GM23338 (cell line): Measurements from ENCODE around the gene ZNRD2. TPM values are rescaled to one million over a fixed set of nuclear protein-coding genes. Genes with fewer than 3 reads are reported as not detected.

Experiments
- ATAC-seq: fragments of 200-7000 bp; cut with Tn5 transposase; 3 replicates; pipeline ENCODE4 v1.9.1; 2020
- DNase-seq: peaks from one replicate; pipeline ENCODE4 v3.0.0-alpha.2; 2015; ENCODE audit warnings: low spot score
- H2AFZ ChIP-seq: fragments of 200-600 bp; sonication (generic); 2 replicates; pipeline ENCODE4 v1.8.0; 2016; ENCODE audit warnings: antibody characterized with exemption, mild to moderate bottlenecking, moderate library complexity
- H3F3A ChIP-seq: fragments of 200-600 bp; sonication (generic); replicated peaks from 2 replicates; pipeline ENCODE4 v1.8.0; 2017; ENCODE audit warnings: antibody characterized with exemption, mixed run types, low read depth
- H3K27ac ChIP-seq: fragments of 200-600 bp; sonication (generic); 2 replicates; pipeline ENCODE4 v1.6.1; 2016; ENCODE audit warnings: low read depth
- H3K27me3 ChIP-seq: fragments of 200-600 bp; sonication (generic); 2 replicates; pipeline ENCODE4 v1.8.0; 2016; ENCODE audit warnings: mild to moderate bottlenecking, mixed run types, moderate library complexity; ENCODE audit not compliant: insufficient read depth
- H3K36me3 ChIP-seq: fragments of 200-600 bp; sonication (generic); 2 replicates; pipeline ENCODE4 v1.8.0; 2016; ENCODE audit warnings: mild to moderate bottlenecking; ENCODE audit not compliant: insufficient read depth
- H3K4me1 ChIP-seq: fragments of 200-600 bp; sonication (generic); 2 replicates; pipeline ENCODE4 v1.8.0; 2016; ENCODE audit warnings: mild to moderate bottlenecking, moderate library complexity; ENCODE audit not compliant: insufficient read depth
- H3K4me2 ChIP-seq: fragments of 200-600 bp; sonication (generic); 2 replicates; pipeline ENCODE4 v1.7.1; 2017; ENCODE audit warnings: mixed run types
- H3K4me3 ChIP-seq: fragments of 200-600 bp; sonication (generic); 2 replicates; pipeline ENCODE4 v1.6.1; 2016; ENCODE audit warnings: mixed run types
- H3K79me2 ChIP-seq: fragments of 200-600 bp; sonication (generic); replicated peaks from 2 replicates; pipeline ENCODE4 v1.8.0; 2017; ENCODE audit warnings: mild to moderate bottlenecking; ENCODE audit not compliant: insufficient read depth
- H3K9me2 ChIP-seq: fragments of 200-600 bp; sonication (generic); 2 replicates; pipeline ENCODE4 v1.8.0; 2017; ENCODE audit not compliant: insufficient read depth
- H4K20me1 ChIP-seq: fragments of 200-600 bp; sonication (generic); replicated peaks from 2 replicates; pipeline ENCODE4 v1.8.0; 2017; ENCODE audit warnings: mild to moderate bottlenecking; ENCODE audit not compliant: insufficient read depth
- H3K27ac Mint-ChIP-seq: 2 replicates; pipeline ENCODE4 v1.8.0; 2020; ENCODE audit warnings: inconsistent platforms, mild to moderate bottlenecking, moderate library complexity, mixed read lengths
- H3K27me3 Mint-ChIP-seq: 3 replicates; pipeline ENCODE4 v1.8.0; 2022; ENCODE audit warnings: low read depth, mild to moderate bottlenecking, moderate library complexity, mixed read lengths, inconsistent platforms; ENCODE audit not compliant: insufficient read depth, poor library complexity
- H3K36me3 Mint-ChIP-seq: 3 replicates; pipeline ENCODE4 v1.8.0; 2021; ENCODE audit warnings: low read depth, mild to moderate bottlenecking, inconsistent platforms, moderate library complexity, mixed read lengths
- H3K4me1 Mint-ChIP-seq: 3 replicates; pipeline ENCODE4 v1.8.0; 2020; ENCODE audit warnings: mild to moderate bottlenecking, inconsistent platforms, mixed read lengths
- H3K4me3 Mint-ChIP-seq: 3 replicates; pipeline ENCODE4 v1.8.0; 2021; ENCODE audit warnings: moderate library complexity, mild to moderate bottlenecking, inconsistent platforms, mixed read lengths
- H3K9me3 Mint-ChIP-seq: 3 replicates; pipeline ENCODE4 v1.8.0; 2020; ENCODE audit warnings: moderate library complexity, mild to moderate bottlenecking, inconsistent platforms, mixed read lengths
- CTCF ChIP-seq, 2 experiments: fragments of 200-600 bp in 1 of 2; sonication (generic) in 1 of 2; conservative IDR thresholded peaks; 2 replicates each; pipeline versions ENCODE4 v1.5.1 to v1.6.1; 2016 to 2017; ENCODE audit warnings: antibody characterized with exemption in 2 of 2, low read depth in 2 of 2, mild to moderate bottlenecking in 2 of 2, moderate library complexity in 1 of 2
- EZH2phosphoT487 ChIP-seq: fragments of 200-600 bp; sonication (generic); IDR thresholded peaks from one replicate; pipeline ENCODE4 v1.8.1; 2018; ENCODE audit warnings: antibody characterized with exemption; ENCODE audit not compliant: unreplicated experiment
- JUNB ChIP-seq: IDR thresholded peaks from one replicate; pipeline ENCODE4 v1.6.1; 2016; ENCODE audit warnings: antibody characterized with exemption; ENCODE audit not compliant: unreplicated experiment
- NANOG ChIP-seq: IDR thresholded peaks from 2 replicates; pipeline ENCODE4 v1.6.1; 2016; ENCODE audit warnings: antibody characterized with exemption, borderline replicate concordance
- POLR2AphosphoS5 ChIP-seq: IDR thresholded peaks from 2 replicates; pipeline ENCODE4 v1.6.1; 2016; ENCODE audit warnings: antibody characterized with exemption, low read depth
- STAT1 ChIP-seq: IDR thresholded peaks from one replicate; pipeline ENCODE4 v1.6.1; 2016; ENCODE audit warnings: antibody characterized with exemption; ENCODE audit not compliant: unreplicated experiment
- ZNF462 ChIP-seq: fragments of 250-450 bp; sonication (Bioruptor Pico); IDR thresholded peaks from 2 replicates; pipeline ENCODE4 v1.5.0; 2020; ENCODE audit warnings: mild to moderate bottlenecking, moderate library complexity
- polyA plus RNA-seq: library from polyadenylated mRNA; unstranded; fragments of >200 nt; fragmentation: Nextera tagmentation; extraction: Ambion mirVana; gene quantifications from 2 replicates; pipeline ENCODE4 v1.2.1, GENCODE V29; 2016
- total RNA-seq: library from RNA; depleted of rRNA; stranded (reverse); fragments of >200 nt; shearing (Covaris generic); gene quantifications from 2 replicates; pipeline ENCODE4 v1.2.3, GENCODE V29; 2014

ZNRD2 gene
- total and polyA plus RNA-seq, 2 experiments from 2014 or later: 78.6 to 148 TPM

- Histone ChIP-seq H3K4me1 (peaks cover 5% of the 10 kb centered on the region; the same call in 1 of the 2 replicates), H2AFZ (peak overlapping the region; percentile 72; the same call in 1 of the 2 replicates), H3K27ac (no peak overlapping the region), H3K4me3 (peak overlapping the region; percentile 73), H3F3A (peaks cover 29% of the 10 kb centered on the region; the same call in 1 of the 2 replicates), H3K36me3 (no peaks in the 10 kb centered on the region), H3K79me2 (no peaks in the 10 kb centered on the region), H3K9me2 (no peaks in the 10 kb centered on the region), H4K20me1 (no peaks in the 10 kb centered on the region), H3K4me2 (peak overlapping the region; percentile 87), H3K27me3 (peaks cover 44% of the 10 kb centered on the region)
- Mint-ChIP-seq H3K27me3 (peaks cover 35% of the 10 kb centered on the region), H3K4me3 (peak overlapping the region; percentile 77), H3K27ac (no peak overlapping the region), H3K9me3 (no peaks in the 10 kb centered on the region; the same call in 2 of the 3 replicates), H3K36me3 (no peaks in the 10 kb centered on the region; the same call in 1 of the 3 replicates), H3K4me1 (peaks cover 4% of the 10 kb centered on the region)
- DNase-seq (peak; percentile 96), ATAC-seq (peak; percentile 72)
- TF ChIP-seq ZNF462 (CRISPR knock-in tag) (no peak), STAT1 (no peak), EZH2phosphoT487 (no peak), NANOG (no peak), CTCF (conservative IDR thresholded peaks at IDR 0.05; ENCODE audit: low read depth in 2 of 2) (peak; percentile 87 to 91), POLR2AphosphoS5 (peak; percentile 70), JUNB (no peak)
Observed at GRCh38 chr11:65540290-65541092, 29.8 kb upstream of the ZNRD2 start.
